ENCODE measurements around the gene MTMR12.

GRCh38 chr5:32182463-32183063 lies 130.2 kb downstream of the MTMR12 start:
- TF ChIP-seq CTCF (conservative IDR thresholded peaks at IDR 0.05; ENCODE audit: low read depth, low read length) (no peak), CHD1 (IDR thresholded peaks at IDR 0.05; ENCODE audit: low read depth, low read length) (no peak), POLR2A (IDR thresholded peaks at IDR 0.05; ENCODE audit: low read depth, low read length) (no peak), SMC3 (IDR thresholded peaks at IDR 0.05; ENCODE audit: low read depth, low read length) (no peak), CEBPB (IDR thresholded peaks at IDR 0.05; ENCODE audit: low read depth, low read length) (no peak), MAFK (IDR thresholded peaks at IDR 0.05; ENCODE audit: low read depth, low read length) (no peak), NFE2L2 (IDR thresholded peaks at IDR 0.05; ENCODE audit: low read depth, low read length) (no peak)
- TF ChIP-seq, protein P1, sequence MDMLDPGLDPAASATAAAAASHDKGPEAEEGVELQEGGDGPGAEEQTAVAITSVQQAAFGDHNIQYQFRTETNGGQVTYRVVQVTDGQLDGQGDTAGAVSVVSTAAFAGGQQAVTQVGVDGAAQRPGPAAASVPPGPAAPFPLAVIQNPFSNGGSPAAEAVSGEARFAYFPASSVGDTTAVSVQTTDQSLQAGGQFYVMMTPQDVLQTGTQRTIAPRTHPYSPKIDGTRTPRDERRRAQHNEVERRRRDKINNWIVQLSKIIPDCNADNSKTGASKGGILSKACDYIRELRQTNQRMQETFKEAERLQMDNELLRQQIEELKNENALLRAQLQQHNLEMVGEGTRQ (IDR thresholded peaks at IDR 0.05; ENCODE audit: low read depth, low read length), result no peak
- TF ChIP-seq, protein P2, sequence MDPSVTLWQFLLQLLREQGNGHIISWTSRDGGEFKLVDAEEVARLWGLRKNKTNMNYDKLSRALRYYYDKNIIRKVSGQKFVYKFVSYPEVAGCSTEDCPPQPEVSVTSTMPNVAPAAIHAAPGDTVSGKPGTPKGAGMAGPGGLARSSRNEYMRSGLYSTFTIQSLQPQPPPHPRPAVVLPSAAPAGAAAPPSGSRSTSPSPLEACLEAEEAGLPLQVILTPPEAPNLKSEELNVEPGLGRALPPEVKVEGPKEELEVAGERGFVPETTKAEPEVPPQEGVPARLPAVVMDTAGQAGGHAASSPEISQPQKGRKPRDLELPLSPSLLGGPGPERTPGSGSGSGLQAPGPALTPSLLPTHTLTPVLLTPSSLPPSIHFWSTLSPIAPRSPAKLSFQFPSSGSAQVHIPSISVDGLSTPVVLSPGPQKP (IDR thresholded peaks at IDR 0.05; ENCODE audit: borderline replicate concordance, low read depth, low read length), result no peak

All from IMR-90 (cell line).